Endothelial cell of umbilical vein (primary cell): ENCODE results near the gene PLEKHD1. TPM values are rescaled to one million over a fixed set of nuclear protein-coding genes. Genes with fewer than 3 reads are reported as not detected.

Source experiments
- BruUV-seq: library from RNA; stranded (reverse); fragments of 400-500 nt; replicated peaks from 2 replicates; lab custom pipeline; 2021; lab: Mats Ljungman, UMichigan
- CTCF ChIA-PET: fragments of 300-600, 350-600 bp; sonication (Branson Sonifier 250); formaldehyde crosslinking; loops from one replicate; lab custom pipeline; 2021; ENCODE audit warnings: antibody characterized with exemption, inconsistent platforms; lab: Charles Lee
- POLR2A ChIA-PET: fragments of 300-600, 350-600 bp; sonication (Branson Sonifier 250); formaldehyde crosslinking; loops from one replicate; lab custom pipeline; 2021; ENCODE audit warnings: antibody characterized with exemption, inconsistent platforms; lab: Charles Lee
- DNase-seq: peaks from one replicate; pipeline ENCODE4 v3.0.0-alpha.2; 2011; ENCODE audit warnings: low read depth, low spot score
- FAIRE-seq: peaks from 2 replicates; lab custom pipeline; 2011; peaks lifted over from hg19 to GRCh38; lab: Jason Lieb, UNC
- H2AFZ ChIP-seq: 2 replicates; pipeline ENCODE4 v1.6.0; 2012; ENCODE audit warnings: low read depth, low read length, control low read depth, inconsistent platforms
- H3K27ac ChIP-seq: 2 replicates; pipeline ENCODE4 v1.5.1; 2011; ENCODE audit warnings: low read depth, mild to moderate bottlenecking, control low read depth, low read length, moderate library complexity; ENCODE audit not compliant: insufficient read depth
- H3K27me3 ChIP-seq, 2 experiments: 2 replicates each; pipeline versions ENCODE4 v1.6.0 to v1.6.1; 2011; ENCODE audit warnings: low read length in 2 of 2, mixed read lengths in 1 of 2; ENCODE audit not compliant: control insufficient read depth in 2 of 2, insufficient read depth in 2 of 2
- H3K36me3 ChIP-seq, 2 experiments: 2 replicates in 1 of 2; 3 replicates in 1 of 2; pipeline ENCODE4 v1.5.1; 2011; ENCODE audit warnings: low read length in 2 of 2, mild to moderate bottlenecking in 1 of 2, moderate library complexity in 1 of 2; ENCODE audit not compliant: control insufficient read depth in 2 of 2, insufficient read depth in 2 of 2; ENCODE audit errors: extremely low read depth in 1 of 2
- H3K4me1 ChIP-seq: 3 replicates; pipeline ENCODE4 v1.5.1; 2011; ENCODE audit warnings: mild to moderate bottlenecking, low read length; ENCODE audit not compliant: control insufficient read depth, insufficient read depth; ENCODE audit errors: extremely low read depth
- H3K4me2 ChIP-seq: 2 replicates; pipeline ENCODE4 v1.6.1; 2011; ENCODE audit warnings: low read length, control low read depth, mixed read lengths; ENCODE audit not compliant: insufficient read depth
- H3K4me3 ChIP-seq, 3 experiments: fragments of 200-600 bp in 1 of 3; sonication (generic), shearing (Covaris generic) in 1 of 3; replicated peaks in 1 of 3; 2 replicates each; pipeline ENCODE4 v1.5.1; 2011 to 2016; ENCODE audit warnings: control low read depth in 3 of 3, low read length in 3 of 3, mild to moderate bottlenecking in 2 of 3, inconsistent platforms in 1 of 3, low read depth in 1 of 3, moderate library complexity in 1 of 3; ENCODE audit not compliant: insufficient read depth in 1 of 3
- H3K79me2 ChIP-seq: 2 replicates; pipeline ENCODE4 v1.6.0; 2012; ENCODE audit warnings: low read length, inconsistent platforms; ENCODE audit not compliant: control insufficient read depth, insufficient read depth
- H3K9ac ChIP-seq: replicated peaks from 2 replicates; pipeline ENCODE3; 2011; ENCODE audit warnings: low read length, control low read depth; ENCODE audit not compliant: insufficient read depth; ENCODE audit errors: extremely low read depth
- H3K9me1 ChIP-seq: replicated peaks from 3 replicates; pipeline ENCODE4 v1.6.0; 2011; ENCODE audit warnings: mild to moderate bottlenecking, low read length; ENCODE audit not compliant: control insufficient read depth, insufficient read depth; ENCODE audit errors: extremely low read depth
- H3K9me3 ChIP-seq: replicated peaks from 2 replicates; pipeline ENCODE4 v1.5.1; 2012; ENCODE audit warnings: low read length, inconsistent platforms; ENCODE audit not compliant: control insufficient read depth, insufficient read depth
- H4K20me1 ChIP-seq: replicated peaks from 2 replicates; pipeline ENCODE3; 2011; ENCODE audit warnings: mild to moderate bottlenecking, low read length; ENCODE audit not compliant: control insufficient read depth, insufficient read depth; ENCODE audit errors: extremely low read depth
- CTCF ChIP-seq, 2 donors: IDR thresholded peaks; 1 replicate in 1 of 2; 2 replicates in 1 of 2; pipeline ENCODE4 v1.5.1; 2011; ENCODE audit warnings: low read length in 2 of 2, mild to moderate bottlenecking in 2 of 2, moderate library complexity in 2 of 2, control low read depth in 1 of 2, inconsistent platforms in 1 of 2, low read depth in 1 of 2; ENCODE audit not compliant: insufficient read depth in 1 of 2; ENCODE audit errors: extremely low read depth in 1 of 2
- EZH2 ChIP-seq: IDR thresholded peaks from 2 replicates; pipeline ENCODE4 v1.6.1; 2012; ENCODE audit warnings: borderline replicate concordance, low read depth, mild to moderate bottlenecking, moderate library complexity, low read length, inconsistent platforms; ENCODE audit not compliant: severe bottlenecking
- FOS ChIP-seq: IDR thresholded peaks from 2 replicates; pipeline ENCODE4 v1.6.1; 2011; ENCODE audit warnings: mild to moderate bottlenecking, low read length, moderate library complexity, borderline replicate concordance; ENCODE audit not compliant: insufficient read depth
- JUN ChIP-seq: IDR thresholded peaks from 2 replicates; pipeline ENCODE4 v1.6.1; 2011; ENCODE audit warnings: borderline replicate concordance, low read depth; ENCODE audit not compliant: insufficient read length, insufficient read depth
- MAX ChIP-seq: IDR thresholded peaks from 2 replicates; pipeline ENCODE4 v1.6.1; 2011; ENCODE audit not compliant: insufficient read depth, insufficient read length
- POLR2A ChIP-seq: IDR thresholded peaks from 2 replicates; pipeline ENCODE4 v1.6.1; 2012; ENCODE audit warnings: low read depth, mild to moderate bottlenecking, control low read depth, low read length
- POLR2AphosphoS5 ChIP-seq: IDR thresholded peaks from 2 replicates; pipeline ENCODE4 v1.6.1; 2012; ENCODE audit warnings: low read depth, mild to moderate bottlenecking, control low read depth, low read length, moderate library complexity; ENCODE audit not compliant: insufficient read depth
- dilution Hi-C: fragments of 300-500 bp; cut with MboI; formaldehyde crosslinking; loops from one replicate; pipeline ENCODE4 v1.15.0; 2019; ENCODE audit warnings: low sequenced_read_pairs; ENCODE audit not compliant: extremely low pct_ligation_motif_present
- intact Hi-C: fragments of 100-400 bp; cut with micrococcal nuclease; formaldehyde crosslinking; loops from one replicate; pipeline ENCODE4 v1.10.0; 2022
- polyA plus RNA-seq, 4 experiments: library from polyadenylated mRNA; depleted of rRNA in 3 of 4; stranded (reverse) in 3 of 4; unstranded in 1 of 4; fragments of >200 nt; gene quantifications; 2 replicates each; pipeline versions ENCODE4 v1.2.1 to v1.2.3, GENCODE V29; 2011 to 2012; ENCODE audit warnings: missing spikeins in 1 of 4
- total RNA-seq: library from RNA; stranded (reverse); gene quantifications from 2 replicates; pipeline ENCODE4 v1.2.3, GENCODE V29; 2021

The PLEKHD1 gene
- total and polyA plus RNA-seq, 2 donors (not counting 3 experiments of a cell fraction or from before 2014, with no cell fraction given) = 0.01 TPM; not detected in 1

GRCh38 chr14:69519204-69520100 is 34.9 kb downstream of the PLEKHD1 start:
- DNase-seq (no peak), FAIRE-seq (no peak)
- Histone ChIP-seq H3K4me2 (no peak overlapping the region), H3K9me1 (no peaks in the 10 kb centered on the region), H3K9ac (no peak overlapping the region), H2AFZ (no peak overlapping the region), H3K36me3 (no peaks in the 10 kb centered on the region), H3K4me3 (no peak overlapping the region), H4K20me1 (no peaks in the 10 kb centered on the region), H3K9me3 (no peaks in the 10 kb centered on the region), H3K4me1 (no peaks in the 10 kb centered on the region), H3K79me2 (no peaks in the 10 kb centered on the region), H3K27ac (no peak overlapping the region), H3K27me3 (peaks cover 5 to 10% of the 10 kb centered on the region in 2 experiments)
- ChIA-PET CTCF (interaction anchor here (1.2 to 2.2 kb wide), 4 partner anchors 16 to 65 kb away, joined by 3 to 7 read pairs (median 4); no protein-coding TSS in a partner anchor), POLR2A (no interaction called here)
- TF ChIP-seq JUN (no peak), POLR2AphosphoS5 (no peak), FOS (no peak), MAX (no peak), CTCF (IDR thresholded peaks at IDR 0.05; ENCODE audit: extremely low read depth in 1 of 2, insufficient read depth in 1 of 2, low read depth in 1 of 2, low read length in 2 of 2) (no peak), POLR2A (no peak), EZH2 (no peak)
- no TSS peak for BruUV-seq
- dilution Hi-C loops = no loop called here
- intact Hi-C loops = no loop called here
